OCI-LY7 (cell line): Measurements from ENCODE around the gene MATK. TPM values are rescaled to one million over a fixed set of nuclear protein-coding genes. Genes with fewer than 3 reads are reported as not detected.

Experiments used
- BruUV-seq: library from RNA; stranded (reverse); fragments of 400-500 nt; replicated peaks from 2 replicates; lab custom pipeline; 2021; lab: Mats Ljungman, UMichigan
- CTCF ChIA-PET: fragments of 300-600 bp; sonication (Branson Sonifier 250); formaldehyde crosslinking; loops from one replicate; lab custom pipeline; 2022; ENCODE audit warnings: antibody characterized with exemption; ENCODE audit not compliant: unreplicated experiment; lab: Charles Lee
- POLR2A ChIA-PET: fragments of 300-600 bp; sonication (Branson Sonifier 250); formaldehyde crosslinking; loops from one replicate; lab custom pipeline; 2022; ENCODE audit warnings: antibody characterized with exemption; lab: Charles Lee
- DNase-seq: peaks from one replicate; pipeline ENCODE4 v3.0.0-alpha.2; 2015; ENCODE audit warnings: low spot score
- H2AFZ ChIP-seq: fragments of 200-600 bp; sonication (generic), shearing (Covaris generic); 2 replicates; pipeline ENCODE4 v1.6.1; 2014; ENCODE audit warnings: mild to moderate bottlenecking, antibody characterized with exemption, low read length, moderate library complexity
- H3K27ac ChIP-seq: fragments of 200-600 bp; sonication (generic); 2 replicates; pipeline ENCODE4 v1.5.1; 2014; ENCODE audit warnings: mixed run types, low read depth, mild to moderate bottlenecking, moderate library complexity, low read length, inconsistent platforms; ENCODE audit not compliant: poor library complexity, severe bottlenecking
- H3K36me3 ChIP-seq: fragments of 200-600 bp; sonication (generic); 2 replicates; pipeline ENCODE4 v1.6.1; 2014; ENCODE audit warnings: mild to moderate bottlenecking, antibody characterized with exemption, low read length, moderate library complexity, mixed read lengths; ENCODE audit not compliant: insufficient read depth
- H3K4me1 ChIP-seq: fragments of 200-600 bp; sonication (generic); 2 replicates; pipeline ENCODE4 v1.5.1; 2014; ENCODE audit warnings: mild to moderate bottlenecking, low read length; ENCODE audit not compliant: insufficient read depth, poor library complexity, severe bottlenecking
- H3K4me2 ChIP-seq: fragments of 200-600 bp; sonication (generic); 2 replicates; pipeline ENCODE4 v1.6.1; 2014; ENCODE audit warnings: mild to moderate bottlenecking, low read length
- H3K4me3 ChIP-seq: fragments of 200-600 bp; sonication (generic); 2 replicates; pipeline ENCODE4 v1.5.1; 2014; ENCODE audit warnings: mild to moderate bottlenecking, low read depth, low read length; ENCODE audit not compliant: poor library complexity, severe bottlenecking
- H3K79me2 ChIP-seq: fragments of 200-600 bp; sonication (generic); 2 replicates; pipeline ENCODE4 v1.6.1; 2016; ENCODE audit warnings: low read depth, mild to moderate bottlenecking, low read length, moderate library complexity, mixed read lengths; ENCODE audit not compliant: insufficient read depth
- H3K9me2 ChIP-seq: fragments of 200-600 bp; sonication (generic); 2 replicates; pipeline ENCODE4 v1.6.1; 2016; ENCODE audit warnings: mild to moderate bottlenecking, low read length, mixed read lengths; ENCODE audit not compliant: insufficient read depth
- H3K9me3 ChIP-seq: fragments of 200-600 bp; sonication (generic); 2 replicates; pipeline ENCODE4 v1.6.1; 2014; ENCODE audit warnings: mild to moderate bottlenecking, mixed run types, low read length, mixed read lengths
- H4K20me1 ChIP-seq: fragments of 200-600 bp; sonication (generic); 2 replicates; pipeline ENCODE4 v1.6.1; 2014; ENCODE audit warnings: mild to moderate bottlenecking, antibody characterized with exemption, low read length, moderate library complexity, mixed read lengths; ENCODE audit not compliant: insufficient read depth
- EZH2phosphoT487 ChIP-seq: fragments of 200-600 bp; sonication (generic); IDR thresholded peaks from 2 replicates; pipeline ENCODE4 v1.6.1; 2018; ENCODE audit warnings: low read depth, borderline replicate concordance, mild to moderate bottlenecking, mixed run types, antibody characterized with exemption, low read length, moderate library complexity, mixed read lengths
- intact Hi-C: fragments of 100-400 bp; cut with micrococcal nuclease; formaldehyde crosslinking; loops from one replicate; pipeline ENCODE4 v1.10.0; 2022; ENCODE audit not compliant: unreplicated experiment
- total RNA-seq, 2 experiments: library from RNA; depleted of rRNA in 1 of 2; stranded (reverse); fragments of >200 nt in 1 of 2; shearing (Covaris generic) in 1 of 2; gene quantifications; 2 replicates each; pipeline ENCODE4 v1.2.3, GENCODE V29; 2014 to 2022
- TF ChIP-seq, protein P1 (sequence below): fragments of 200-600 bp; sonication (generic); conservative IDR thresholded peaks from 2 replicates; pipeline ENCODE4 v1.5.1; 2014; ENCODE audit warnings: mild to moderate bottlenecking, antibody characterized with exemption, low read length, moderate library complexity, mixed read lengths

MATK gene
- total RNA-seq, 2 experiments from 2014 or later: not detected

DNA sequence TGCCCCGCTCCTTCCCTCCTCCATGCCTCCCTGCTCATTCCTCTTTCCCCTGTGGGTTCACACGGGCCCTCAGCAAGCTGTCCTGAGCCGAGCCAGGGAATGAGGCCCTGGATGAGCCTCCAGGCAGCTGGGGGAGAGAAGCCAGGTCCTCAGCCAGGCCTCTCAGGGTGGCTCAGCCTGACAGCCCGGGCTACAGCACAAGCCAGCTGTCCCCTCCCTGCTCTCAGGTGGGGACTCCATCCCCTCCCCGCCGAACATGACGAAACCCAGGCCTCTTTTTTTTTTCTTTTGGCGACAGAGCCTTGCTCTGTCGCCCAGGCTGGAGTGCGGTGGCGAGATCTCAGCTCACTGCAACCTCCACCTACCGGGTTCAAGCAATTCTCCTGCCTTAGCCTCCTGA is 40.0 kb upstream of the MATK start:
- CTCF ChIA-PET: no interaction called here
- TF ChIP-seq EZH2phosphoT487: no peak
- TF ChIP-seq, protein P1, sequence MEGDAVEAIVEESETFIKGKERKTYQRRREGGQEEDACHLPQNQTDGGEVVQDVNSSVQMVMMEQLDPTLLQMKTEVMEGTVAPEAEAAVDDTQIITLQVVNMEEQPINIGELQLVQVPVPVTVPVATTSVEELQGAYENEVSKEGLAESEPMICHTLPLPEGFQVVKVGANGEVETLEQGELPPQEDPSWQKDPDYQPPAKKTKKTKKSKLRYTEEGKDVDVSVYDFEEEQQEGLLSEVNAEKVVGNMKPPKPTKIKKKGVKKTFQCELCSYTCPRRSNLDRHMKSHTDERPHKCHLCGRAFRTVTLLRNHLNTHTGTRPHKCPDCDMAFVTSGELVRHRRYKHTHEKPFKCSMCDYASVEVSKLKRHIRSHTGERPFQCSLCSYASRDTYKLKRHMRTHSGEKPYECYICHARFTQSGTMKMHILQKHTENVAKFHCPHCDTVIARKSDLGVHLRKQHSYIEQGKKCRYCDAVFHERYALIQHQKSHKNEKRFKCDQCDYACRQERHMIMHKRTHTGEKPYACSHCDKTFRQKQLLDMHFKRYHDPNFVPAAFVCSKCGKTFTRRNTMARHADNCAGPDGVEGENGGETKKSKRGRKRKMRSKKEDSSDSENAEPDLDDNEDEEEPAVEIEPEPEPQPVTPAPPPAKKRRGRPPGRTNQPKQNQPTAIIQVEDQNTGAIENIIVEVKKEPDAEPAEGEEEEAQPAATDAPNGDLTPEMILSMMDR: no peak
- no peak overlapping the region for H3K4me2 ChIP-seq
- H4K20me1 ChIP-seq: no peaks in the 10 kb centered on the region
- POLR2A ChIA-PET: no interaction called here
- no peak overlapping the region for H2AFZ ChIP-seq
- no peaks in the 10 kb centered on the region for H3K9me3 ChIP-seq
- intact Hi-C loops: no loop called here
- no peak overlapping the region for H3K27ac ChIP-seq
- no peak for DNase-seq
- no peaks in the 10 kb centered on the region for H3K36me3 ChIP-seq
- H3K79me2 ChIP-seq: no peaks in the 10 kb centered on the region
- no peak overlapping the region for H3K4me3 ChIP-seq
- H3K4me1 ChIP-seq: no peaks in the 10 kb centered on the region
- no peaks in the 10 kb centered on the region for H3K9me2 ChIP-seq
- BruUV-seq: no TSS peak

GRCh38 chr19:3825286-3825956 is 39.2 kb upstream of the MATK start:
- intact Hi-C loops: no loop called here
- TF ChIP-seq, protein P1: no peak
- no peak for TF ChIP-seq EZH2phosphoT487

DNA sequence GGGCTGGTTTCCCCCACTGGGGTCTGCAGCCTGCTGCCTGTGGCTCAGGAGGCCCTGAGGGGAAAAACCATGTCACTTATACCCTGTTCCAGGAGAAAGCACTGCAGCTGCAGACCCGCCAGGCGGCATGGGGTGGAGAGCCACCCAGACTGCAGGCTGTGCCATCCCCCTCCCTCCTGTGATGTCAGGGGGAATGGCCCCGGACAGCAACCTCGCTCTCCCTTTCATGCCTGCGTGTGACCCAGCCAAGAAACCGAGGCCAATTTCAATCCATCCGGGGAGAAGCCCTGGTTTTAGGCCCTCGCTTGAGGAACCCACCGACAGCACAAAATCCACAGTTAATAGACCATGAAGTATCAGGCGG is 37.2 kb upstream of the MATK start:
- DNase-seq: no peak

More at GRCh38 chr19:3825286-3825956, 39.2 kb upstream of the MATK start:
- H3K27ac ChIP-seq: no peak overlapping the region
- POLR2A ChIA-PET: no interaction called here
- H3K9me2 ChIP-seq: no peaks in the 10 kb centered on the region
- H3K36me3 ChIP-seq: no peaks in the 10 kb centered on the region
- H3K4me3 ChIP-seq: no peak overlapping the region
- DNase-seq: no peak
- H3K4me1 ChIP-seq: no peaks in the 10 kb centered on the region
- CTCF ChIA-PET: no interaction called here
- no TSS peak for BruUV-seq
- H4K20me1 ChIP-seq: no peaks in the 10 kb centered on the region
- no peak overlapping the region for H2AFZ ChIP-seq
- H3K4me2 ChIP-seq: no peak overlapping the region
- no peaks in the 10 kb centered on the region for H3K9me3 ChIP-seq
- H3K79me2 ChIP-seq: no peaks in the 10 kb centered on the region

More for the DNA sequence above, 37.2 kb upstream of the MATK start:
- no peaks in the 10 kb centered on the region for H3K36me3 ChIP-seq
- no peaks in the 10 kb centered on the region for H3K79me2 ChIP-seq
- H3K9me3 ChIP-seq: no peaks in the 10 kb centered on the region
- intact Hi-C loops: no loop called here
- TF ChIP-seq EZH2phosphoT487: no peak
- TF ChIP-seq, protein P1: no peak
- ChIA-PET CTCF (no interaction called here), POLR2A (no interaction called here)
- no peaks in the 10 kb centered on the region for H3K4me1 ChIP-seq
- no peaks in the 10 kb centered on the region for H3K9me2 ChIP-seq
- no peaks in the 10 kb centered on the region for H4K20me1 ChIP-seq
- BruUV-seq: no TSS peak
- no peak overlapping the region for H3K4me3 ChIP-seq
- H3K27ac ChIP-seq: no peak overlapping the region
- no peak overlapping the region for H3K4me2 ChIP-seq
- H2AFZ ChIP-seq: no peak overlapping the region
